HCT116 (cell line): ENCODE data around the gene ABR. TPM values are rescaled to one million over a fixed set of nuclear protein-coding genes. Genes with fewer than 3 reads are reported as not detected.

Experiments
- ATAC-seq: fragments of 200-7000 bp; cut with Tn5 transposase; 2 replicates; pipeline ENCODE4 v1.9.1; 2020; ENCODE audit warnings: mild to moderate bottlenecking, moderate library complexity
- BruUV-seq: library from RNA; stranded (reverse); fragments of 400-500 nt; replicated peaks from 2 replicates; lab custom pipeline; 2021; lab: Mats Ljungman, UMichigan
- CTCF ChIA-PET: fragments of 300-600 bp; sonication (Branson Sonifier 250); formaldehyde crosslinking; loops from one replicate; lab custom pipeline; 2021; ENCODE audit warnings: antibody characterized with exemption; lab: Charles Lee
- POLR2A ChIA-PET: fragments of 300-600, 350-600 bp; sonication (Branson Sonifier 250); formaldehyde crosslinking; loops from one replicate; lab custom pipeline; 2021; ENCODE audit warnings: antibody characterized with exemption; lab: Charles Lee
- RAD21 ChIA-PET, 2 experiments: fragments of 300-600 bp; sonication (Branson Sonifier 250); formaldehyde crosslinking; loops; one replicate each; lab custom pipeline; 2023; ENCODE audit warnings: low total read pairs in 2 of 2; ENCODE audit not compliant: uncharacterized antibody in 2 of 2, unreplicated experiment in 2 of 2, low non-redundant PET in 1 of 2; lab: Charles Lee
- DNase-seq: peaks from one replicate; pipeline ENCODE4 v3.0.0-alpha.2; 2010; ENCODE audit warnings: low read depth, low spot score
- H2AFZ ChIP-seq: fragments of 200-600 bp; shearing (Covaris generic), sonication (generic); 2 replicates; pipeline ENCODE4 v1.6.1; 2017; ENCODE audit warnings: low read depth, mixed run types, mixed read lengths, antibody characterized with exemption, low read length; ENCODE audit not compliant: poor library complexity, severe bottlenecking
- H3K27ac ChIP-seq: 2 replicates; pipeline ENCODE4 v1.5.1; 2012; ENCODE audit warnings: low read depth, low read length
- H3K27me3 ChIP-seq: fragments of 200-600 bp; sonication (generic); 2 replicates; pipeline ENCODE4 v1.6.1; 2016; ENCODE audit warnings: mixed run types, low read length, mixed read lengths; ENCODE audit not compliant: insufficient read depth
- H3K36me3 ChIP-seq, 2 experiments: fragments of 200-500 bp in 1 of 2; fragments of 200-600 bp in 1 of 2; sonication (Bioruptor generic) in 1 of 2; sonication (generic) in 1 of 2; 2 replicates each; pipeline versions ENCODE4 v1.5.1 to v1.6.1; 2014 to 2016; ENCODE audit warnings: low read length in 2 of 2, inconsistent platforms in 1 of 2, mixed read lengths in 1 of 2, mixed run types in 1 of 2; ENCODE audit not compliant: insufficient read depth in 2 of 2, control insufficient read depth in 1 of 2
- H3K4me1 ChIP-seq, 2 experiments: fragments of 200-600 bp in 1 of 2; sonication (generic) in 1 of 2; 2 replicates each; pipeline versions ENCODE4 v1.5.1 to v1.6.1; 2012 to 2017; ENCODE audit warnings: low read length in 2 of 2, inconsistent platforms in 1 of 2, mild to moderate bottlenecking in 1 of 2, mixed read lengths in 1 of 2, mixed run types in 1 of 2, moderate library complexity in 1 of 2; ENCODE audit not compliant: insufficient read depth in 2 of 2, control insufficient read depth in 1 of 2
- H3K4me2 ChIP-seq: fragments of 200-600 bp; sonication (generic); 2 replicates; pipeline ENCODE4 v1.6.1; 2017; ENCODE audit warnings: mixed run types, low read length, mixed read lengths
- H3K4me3 ChIP-seq, 2 experiments: fragments of 200-600 bp in 1 of 2; sonication (generic) in 1 of 2; replicated peaks in 1 of 2; 2 replicates each; pipeline ENCODE4 v1.5.1; 2011 to 2016; ENCODE audit warnings: low read length in 2 of 2, control low read depth in 1 of 2, low read depth in 1 of 2, mild to moderate bottlenecking in 1 of 2, mixed read lengths in 1 of 2, mixed run types in 1 of 2
- H3K79me2 ChIP-seq: fragments of 200-600 bp; sonication (generic); 2 replicates; pipeline ENCODE4 v1.6.1; 2017; ENCODE audit warnings: mild to moderate bottlenecking, mixed run types, low read length, moderate library complexity, mixed read lengths; ENCODE audit not compliant: insufficient read depth
- H3K9ac ChIP-seq: fragments of 200-600 bp; sonication (generic); 2 replicates; pipeline ENCODE4 v1.6.1; 2016; ENCODE audit warnings: low read length, mixed read lengths
- H3K9me2 ChIP-seq: fragments of 200-600 bp; sonication (generic), shearing (Covaris generic); 2 replicates; pipeline ENCODE4 v1.6.1; 2017; ENCODE audit warnings: mixed run types, mild to moderate bottlenecking, moderate library complexity; ENCODE audit not compliant: insufficient read depth
- H3K9me3 ChIP-seq, 2 experiments: fragments of 200-500 bp in 1 of 2; fragments of 200-600 bp in 1 of 2; sonication (Bioruptor generic) in 1 of 2; sonication (generic) in 1 of 2; 2 replicates each; pipeline ENCODE4 v1.6.1; 2014 to 2017; ENCODE audit warnings: low read length in 2 of 2, mixed read lengths in 2 of 2, inconsistent platforms in 1 of 2, low read depth in 1 of 2, mild to moderate bottlenecking in 1 of 2, mixed run types in 1 of 2, moderate library complexity in 1 of 2; ENCODE audit not compliant: control insufficient read depth in 1 of 2, insufficient read depth in 1 of 2
- H4K20me1 ChIP-seq: fragments of 200-600 bp; sonication (generic), shearing (Covaris generic); 2 replicates; pipeline ENCODE4 v1.6.1; 2017; ENCODE audit warnings: mixed run types, mild to moderate bottlenecking, moderate library complexity; ENCODE audit not compliant: insufficient read depth
- ATF3 ChIP-seq: IDR thresholded peaks from 2 replicates; pipeline ENCODE4 v1.6.1; 2012
- CEBPB ChIP-seq: IDR thresholded peaks from 2 replicates; pipeline ENCODE4 v1.6.1; 2012; ENCODE audit warnings: low read depth
- CTCF ChIP-seq, 3 experiments: fragments of 200-600 bp in 1 of 3; sonication (generic) in 1 of 3; IDR thresholded peaks in 2 of 3; conservative IDR thresholded peaks in 1 of 3; 2 replicates each; pipeline ENCODE4 v1.5.1; 2012 to 2017; ENCODE audit warnings: low read depth in 2 of 3, low read length in 2 of 3, antibody characterized with exemption in 1 of 3, borderline replicate concordance in 1 of 3, control low read depth in 1 of 3, mild to moderate bottlenecking in 1 of 3, mixed read lengths in 1 of 3, mixed run types in 1 of 3, moderate library complexity in 1 of 3; ENCODE audit not compliant: insufficient read depth in 1 of 3
- EGR1 ChIP-seq: IDR thresholded peaks from 2 replicates; pipeline ENCODE4 v1.6.1; 2012; ENCODE audit warnings: low read depth
- ELF1 ChIP-seq: IDR thresholded peaks from 2 replicates; pipeline ENCODE4 v1.6.1; 2012; ENCODE audit warnings: low read depth, borderline replicate concordance
- EZH2 ChIP-seq: fragments of 200-600 bp; sonication (generic); IDR thresholded peaks from 2 replicates; pipeline ENCODE4 v1.6.1; 2017; ENCODE audit warnings: antibody characterized with exemption, mixed run types
- EZH2phosphoT487 ChIP-seq: fragments of 200-600 bp; IDR thresholded peaks from 2 replicates; pipeline ENCODE4 v1.6.1; 2018; ENCODE audit warnings: antibody characterized with exemption, borderline replicate concordance
- FOSL1 ChIP-seq: IDR thresholded peaks from 2 replicates; pipeline ENCODE4 v1.6.1; 2012; ENCODE audit warnings: low read depth
- JUND ChIP-seq: IDR thresholded peaks from 2 replicates; pipeline ENCODE4 v1.6.1; 2012
- MAX ChIP-seq: IDR thresholded peaks from 2 replicates; pipeline ENCODE4 v1.6.1; 2012
- POLR2A ChIP-seq: IDR thresholded peaks from 2 replicates; pipeline ENCODE4 v1.7.0; 2011; ENCODE audit warnings: borderline replicate concordance; ENCODE audit not compliant: insufficient read depth, insufficient read length; ENCODE audit errors: extremely low read depth
- POLR2AphosphoS5 ChIP-seq: IDR thresholded peaks from 2 replicates; pipeline ENCODE4 v1.6.1; 2011; ENCODE audit warnings: mild to moderate bottlenecking, low read depth, low read length, moderate library complexity
- RAD21 ChIP-seq: IDR thresholded peaks from 2 replicates; pipeline ENCODE4 v1.6.1; 2012; ENCODE audit warnings: low read depth, mild to moderate bottlenecking
- REST ChIP-seq: IDR thresholded peaks from 2 replicates; pipeline ENCODE4 v1.6.1; 2012; ENCODE audit warnings: low read depth
- SIN3A ChIP-seq: IDR thresholded peaks from 2 replicates; pipeline ENCODE4 v1.6.1; 2012; ENCODE audit warnings: low read depth
- TCF7L2 ChIP-seq: IDR thresholded peaks from 2 replicates; pipeline ENCODE4 v1.7.0; 2011; ENCODE audit warnings: borderline replicate concordance, inconsistent platforms; ENCODE audit not compliant: insufficient read depth, insufficient read length; ENCODE audit errors: extremely low read depth
- ZBTB33 ChIP-seq: IDR thresholded peaks from 2 replicates; pipeline ENCODE4 v1.6.1; 2011; ENCODE audit warnings: mild to moderate bottlenecking, low read length, moderate library complexity; ENCODE audit not compliant: insufficient replicate concordance; ENCODE audit errors: extremely low read depth
- ZFX ChIP-seq: fragments of 450-650 bp; IDR thresholded peaks from 2 replicates; pipeline ENCODE4 v1.6.1; 2017
- ZNF274 ChIP-seq: fragments of 200-500 bp; sonication (Bioruptor generic); IDR thresholded peaks from 2 replicates; pipeline ENCODE4 v1.6.1; 2014; ENCODE audit warnings: mild to moderate bottlenecking, low read depth, low read length, inconsistent platforms
- intact Hi-C: fragments of 100-400 bp; cut with micrococcal nuclease; formaldehyde crosslinking; loops from 2 replicates; pipeline ENCODE4 v1.10.0; 2022
- total RNA-seq: library from RNA; stranded (reverse); gene quantifications from one replicate; pipeline ENCODE4 v1.2.1, GENCODE V29; 2021; ENCODE audit not compliant: unreplicated experiment

The ABR gene
- total RNA-seq, 1 experiment from 2014 or later, result 58.5 TPM

- H3K79me2 ChIP-seq, result no peaks in the 10 kb centered on the region
- intact Hi-C loops, result no loop called here
- H3K4me2 ChIP-seq, result peak overlapping the region; percentile 85
- no peaks in the 10 kb centered on the region for H3K9me2 ChIP-seq
- ChIA-PET RAD21 (no interaction called here), POLR2A (no interaction called here), CTCF (interaction anchor here (1.0 kb wide), 1 partner anchor 16 kb away, joined by 3 read pairs; no protein-coding TSS in a partner anchor)
- peak; percentile 89 for ATAC-seq
- no peaks in the 10 kb centered on the region for H3K27me3 ChIP-seq
- no peaks in the 10 kb centered on the region for H3K36me3 ChIP-seq
- BruUV-seq, result TSS peak; percentile 81
- H2AFZ ChIP-seq, result no peak overlapping the region
- peak overlapping the region; percentile 51 to 61 for H3K4me3 ChIP-seq
- no peaks in the 10 kb centered on the region for H3K9me3 ChIP-seq
- peak overlapping the region; percentile 72 for H3K27ac ChIP-seq
- no peaks in the 10 kb centered on the region for H4K20me1 ChIP-seq
- peak overlapping the region; percentile 63 for H3K9ac ChIP-seq
- H3K4me1 ChIP-seq, result peaks cover 3 to 15% of the 10 kb centered on the region in 2 experiments; a peak in 2 of 4 replicates
- no peak for DNase-seq
- TF ChIP-seq POLR2A (no peak), EGR1 (peak; percentile 63), TCF7L2 (no peak), ZBTB33 (no peak), FOSL1 (no peak), SIN3A (no peak), JUND (no peak), EZH2phosphoT487 (no peak), ELF1 (no peak), POLR2AphosphoS5 (0 out of 2 replicates have a peak, but pooled peaks have one; percentile 33), CEBPB (no peak), RAD21 (no peak), EZH2 (no peak), MAX (0 out of 2 replicates have a peak, but pooled peaks have one; percentile 6), CTCF (IDR thresholded peaks at IDR 0.05 in 2 of 3, conservative IDR thresholded peaks at IDR 0.05 in 1 of 3; ENCODE audit: borderline replicate concordance in 1 of 3, insufficient read depth in 1 of 3, low read depth in 2 of 3, low read length in 2 of 3) (no peak), ATF3 (no peak), ZNF274 (no peak), ZFX (peak; percentile 51; the same call in 1 of the 2 replicates), REST (no peak)
Observed at GRCh38 chr17:1203111-1203966, 23.6 kb upstream of the ABR start.
